Measurements from ENCODE around the gene DYNC2I2.

DYNC2I2 gene

DNA sequence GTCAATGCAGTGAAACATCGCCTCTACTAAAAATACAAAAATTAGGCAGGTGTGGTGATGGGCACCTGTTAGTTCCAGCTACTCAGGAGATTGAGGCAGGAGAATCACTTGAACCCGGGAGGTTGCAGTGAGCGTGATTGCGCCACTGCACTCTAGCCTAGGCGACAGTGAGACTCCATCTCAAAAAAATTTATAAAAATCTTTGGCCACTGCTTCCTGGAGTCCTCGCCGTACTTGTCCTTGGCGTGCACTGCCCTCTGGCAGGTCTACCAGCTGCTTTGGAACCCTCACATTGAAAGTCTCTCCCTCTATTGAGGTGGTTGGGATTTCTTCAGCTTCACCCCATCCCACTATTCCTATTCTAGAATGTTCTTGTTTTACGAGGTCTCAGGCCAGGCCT, 25.0 kb downstream of the DYNC2I2 start:
- Histone ChIP-seq H4K20me1 (ENCODE audit: control insufficient read depth, insufficient read depth, low read depth, low read length) (no peaks in the 10 kb centered on the region), H3K27me3 (ENCODE audit: control insufficient read depth, low read length) (no peaks in the 10 kb centered on the region), H3K9me2 (replicated peaks; ENCODE audit: control insufficient read depth, low read length) (no peaks in the 10 kb centered on the region), H3K36me3 (ENCODE audit: control insufficient read depth, low read length) (peaks cover 87% of the 10 kb centered on the region), H3K4me2 (ENCODE audit: low read length) (no peak overlapping the region), H3F3A (ENCODE audit: control insufficient read depth, insufficient read depth) (no peaks in the 10 kb centered on the region), H3K9me3 (ENCODE audit: control insufficient read depth, insufficient read depth, low read length) (no peaks in the 10 kb centered on the region), H3K4me3 (ENCODE audit: low read length) (no peak overlapping the region), H3K4me1 (ENCODE audit: control insufficient read depth, low read length) (no peaks in the 10 kb centered on the region), H3K79me2 (ENCODE audit: control insufficient read depth, low read length) (no peaks in the 10 kb centered on the region), H3K27ac (ENCODE audit: low read depth, low read length) (no peak overlapping the region)
- TF ChIP-seq, protein P1, sequence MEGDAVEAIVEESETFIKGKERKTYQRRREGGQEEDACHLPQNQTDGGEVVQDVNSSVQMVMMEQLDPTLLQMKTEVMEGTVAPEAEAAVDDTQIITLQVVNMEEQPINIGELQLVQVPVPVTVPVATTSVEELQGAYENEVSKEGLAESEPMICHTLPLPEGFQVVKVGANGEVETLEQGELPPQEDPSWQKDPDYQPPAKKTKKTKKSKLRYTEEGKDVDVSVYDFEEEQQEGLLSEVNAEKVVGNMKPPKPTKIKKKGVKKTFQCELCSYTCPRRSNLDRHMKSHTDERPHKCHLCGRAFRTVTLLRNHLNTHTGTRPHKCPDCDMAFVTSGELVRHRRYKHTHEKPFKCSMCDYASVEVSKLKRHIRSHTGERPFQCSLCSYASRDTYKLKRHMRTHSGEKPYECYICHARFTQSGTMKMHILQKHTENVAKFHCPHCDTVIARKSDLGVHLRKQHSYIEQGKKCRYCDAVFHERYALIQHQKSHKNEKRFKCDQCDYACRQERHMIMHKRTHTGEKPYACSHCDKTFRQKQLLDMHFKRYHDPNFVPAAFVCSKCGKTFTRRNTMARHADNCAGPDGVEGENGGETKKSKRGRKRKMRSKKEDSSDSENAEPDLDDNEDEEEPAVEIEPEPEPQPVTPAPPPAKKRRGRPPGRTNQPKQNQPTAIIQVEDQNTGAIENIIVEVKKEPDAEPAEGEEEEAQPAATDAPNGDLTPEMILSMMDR (IDR thresholded peaks at IDR 0.05; ENCODE audit: low read depth, low read length, poor library complexity, severe bottlenecking), result no peak
- no peak for TF ChIP-seq EZH2phosphoT487 (IDR thresholded peaks at IDR 0.05; ENCODE audit: borderline replicate concordance, low read length)

- H3K27me3 ChIP-seq (ENCODE audit: control insufficient read depth, low read length), result no peaks in the 10 kb centered on the region
- no peaks in the 10 kb centered on the region for H3K4me1 ChIP-seq (ENCODE audit: control insufficient read depth, low read length)
- H3K4me3 ChIP-seq (ENCODE audit: low read length), result no peak overlapping the region
- H3F3A ChIP-seq (ENCODE audit: control insufficient read depth, insufficient read depth), result no peaks in the 10 kb centered on the region
- H4K20me1 ChIP-seq (ENCODE audit: control insufficient read depth, insufficient read depth, low read depth, low read length), result no peaks in the 10 kb centered on the region
- TF ChIP-seq EZH2phosphoT487 (IDR thresholded peaks at IDR 0.05; ENCODE audit: borderline replicate concordance, low read length), result no peak
- TF ChIP-seq, protein P1 (IDR thresholded peaks at IDR 0.05; ENCODE audit: low read depth, low read length, poor library complexity, severe bottlenecking), result no peak
- no peak overlapping the region for H3K27ac ChIP-seq (ENCODE audit: low read depth, low read length)
- no peak overlapping the region for H3K4me2 ChIP-seq (ENCODE audit: low read length)
- H3K9me2 ChIP-seq (replicated peaks; ENCODE audit: control insufficient read depth, low read length), result no peaks in the 10 kb centered on the region
- H3K9me3 ChIP-seq (ENCODE audit: control insufficient read depth, insufficient read depth, low read length), result no peaks in the 10 kb centered on the region
- H3K79me2 ChIP-seq (ENCODE audit: control insufficient read depth, low read length), result no peaks in the 10 kb centered on the region
- H3K36me3 ChIP-seq (ENCODE audit: control insufficient read depth, low read length), result peaks cover 89% of the 10 kb centered on the region
These were observed 26.6 kb downstream of the DYNC2I2 start for GRCh38 chr9:128629852-128630545.

GRCh38 chr9:128629136-128629535, 27.5 kb downstream of the DYNC2I2 start:
- H3K4me2 ChIP-seq (ENCODE audit: low read length), result no peak overlapping the region
- no peaks in the 10 kb centered on the region for H3K4me1 ChIP-seq (ENCODE audit: control insufficient read depth, low read length)
- no peaks in the 10 kb centered on the region for H3K9me3 ChIP-seq (ENCODE audit: control insufficient read depth, insufficient read depth, low read length)
- H3K36me3 ChIP-seq (ENCODE audit: control insufficient read depth, low read length), result peaks cover 89% of the 10 kb centered on the region
- no peaks in the 10 kb centered on the region for H3K9me2 ChIP-seq (replicated peaks; ENCODE audit: control insufficient read depth, low read length)
- no peaks in the 10 kb centered on the region for H3F3A ChIP-seq (ENCODE audit: control insufficient read depth, insufficient read depth)
- no peaks in the 10 kb centered on the region for H3K79me2 ChIP-seq (ENCODE audit: control insufficient read depth, low read length)
- H3K27me3 ChIP-seq (ENCODE audit: control insufficient read depth, low read length), result no peaks in the 10 kb centered on the region
- no peaks in the 10 kb centered on the region for H4K20me1 ChIP-seq (ENCODE audit: control insufficient read depth, insufficient read depth, low read depth, low read length)
- no peak overlapping the region for H3K4me3 ChIP-seq (ENCODE audit: low read length)
- no peak overlapping the region for H3K27ac ChIP-seq (ENCODE audit: low read depth, low read length)
- TF ChIP-seq, protein P1 (IDR thresholded peaks at IDR 0.05; ENCODE audit: low read depth, low read length, poor library complexity, severe bottlenecking), result no peak
- no peak for TF ChIP-seq EZH2phosphoT487 (IDR thresholded peaks at IDR 0.05; ENCODE audit: borderline replicate concordance, low read length)

Measured in DOHH2 (cell line).